DOHH2 (cell line): ENCODE data around the gene HACD3.

Source experiments
- H3F3A ChIP-seq: fragments of 200-600 bp; sonication (generic), shearing (Covaris generic); 2 replicates; pipeline ENCODE4 v1.6.0; 2016; ENCODE audit warnings: antibody characterized with exemption, mild to moderate bottlenecking; ENCODE audit not compliant: control insufficient read depth, insufficient read depth
- H3K27ac ChIP-seq: fragments of 200-600 bp; sonication (generic); 2 replicates; pipeline ENCODE4 v1.5.1; 2014; ENCODE audit warnings: low read depth, mild to moderate bottlenecking, low read length, moderate library complexity
- H3K27me3 ChIP-seq: fragments of 200-600 bp; sonication (generic); 2 replicates; pipeline ENCODE4 v1.6.1; 2014; ENCODE audit warnings: mild to moderate bottlenecking, low read length, mixed read lengths; ENCODE audit not compliant: control insufficient read depth
- H3K36me3 ChIP-seq: fragments of 200-600 bp; sonication (generic); 2 replicates; pipeline ENCODE4 v1.6.1; 2014; ENCODE audit warnings: mild to moderate bottlenecking, low read length, moderate library complexity, mixed read lengths; ENCODE audit not compliant: control insufficient read depth
- H3K4me1 ChIP-seq: fragments of 200-600 bp; sonication (generic); 2 replicates; pipeline ENCODE4 v1.6.1; 2014; ENCODE audit warnings: mild to moderate bottlenecking, low read length, mixed read lengths; ENCODE audit not compliant: control insufficient read depth
- H3K4me2 ChIP-seq: fragments of 200-600 bp; sonication (generic); 2 replicates; pipeline ENCODE4 v1.6.0; 2014; ENCODE audit warnings: mild to moderate bottlenecking, low read length, moderate library complexity
- H3K4me3 ChIP-seq: fragments of 200-600 bp; sonication (generic); 2 replicates; pipeline ENCODE4 v1.5.1; 2014; ENCODE audit warnings: mild to moderate bottlenecking, low read length, mixed read lengths
- H3K79me2 ChIP-seq: fragments of 200-600 bp; sonication (generic); 2 replicates; pipeline ENCODE4 v1.6.1; 2014; ENCODE audit warnings: mild to moderate bottlenecking, low read length, mixed read lengths; ENCODE audit not compliant: control insufficient read depth
- H3K9me2 ChIP-seq: fragments of 200-600 bp; sonication (generic); replicated peaks from 2 replicates; pipeline ENCODE4 v1.6.1; 2014; ENCODE audit warnings: mild to moderate bottlenecking, low read length, mixed read lengths; ENCODE audit not compliant: control insufficient read depth
- H3K9me3 ChIP-seq: fragments of 200-600 bp; sonication (generic); 2 replicates; pipeline ENCODE4 v1.6.1; 2014; ENCODE audit warnings: antibody characterized with exemption, low read length, mixed read lengths; ENCODE audit not compliant: control insufficient read depth, insufficient read depth
- H4K20me1 ChIP-seq: fragments of 200-600 bp; sonication (generic); 2 replicates; pipeline ENCODE4 v1.6.0; 2014; ENCODE audit warnings: low read depth, mild to moderate bottlenecking, antibody characterized with exemption, low read length, moderate library complexity; ENCODE audit not compliant: control insufficient read depth, insufficient read depth
- EZH2phosphoT487 ChIP-seq: fragments of 200-600 bp; sonication (generic); IDR thresholded peaks from 2 replicates; pipeline ENCODE4 v1.6.1; 2017; ENCODE audit warnings: borderline replicate concordance, mild to moderate bottlenecking, antibody characterized with exemption, low read length, moderate library complexity, mixed read lengths
- TF ChIP-seq, protein P1 (sequence below): fragments of 200-600 bp; sonication (generic); IDR thresholded peaks from one replicate; pipeline ENCODE4 v1.5.1; 2014; ENCODE audit warnings: antibody characterized with exemption, mild to moderate bottlenecking, low read depth, low read length; ENCODE audit not compliant: poor library complexity, severe bottlenecking

HACD3 gene, protein sequence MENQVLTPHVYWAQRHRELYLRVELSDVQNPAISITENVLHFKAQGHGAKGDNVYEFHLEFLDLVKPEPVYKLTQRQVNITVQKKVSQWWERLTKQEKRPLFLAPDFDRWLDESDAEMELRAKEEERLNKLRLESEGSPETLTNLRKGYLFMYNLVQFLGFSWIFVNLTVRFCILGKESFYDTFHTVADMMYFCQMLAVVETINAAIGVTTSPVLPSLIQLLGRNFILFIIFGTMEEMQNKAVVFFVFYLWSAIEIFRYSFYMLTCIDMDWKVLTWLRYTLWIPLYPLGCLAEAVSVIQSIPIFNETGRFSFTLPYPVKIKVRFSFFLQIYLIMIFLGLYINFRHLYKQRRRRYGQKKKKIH

DNA sequence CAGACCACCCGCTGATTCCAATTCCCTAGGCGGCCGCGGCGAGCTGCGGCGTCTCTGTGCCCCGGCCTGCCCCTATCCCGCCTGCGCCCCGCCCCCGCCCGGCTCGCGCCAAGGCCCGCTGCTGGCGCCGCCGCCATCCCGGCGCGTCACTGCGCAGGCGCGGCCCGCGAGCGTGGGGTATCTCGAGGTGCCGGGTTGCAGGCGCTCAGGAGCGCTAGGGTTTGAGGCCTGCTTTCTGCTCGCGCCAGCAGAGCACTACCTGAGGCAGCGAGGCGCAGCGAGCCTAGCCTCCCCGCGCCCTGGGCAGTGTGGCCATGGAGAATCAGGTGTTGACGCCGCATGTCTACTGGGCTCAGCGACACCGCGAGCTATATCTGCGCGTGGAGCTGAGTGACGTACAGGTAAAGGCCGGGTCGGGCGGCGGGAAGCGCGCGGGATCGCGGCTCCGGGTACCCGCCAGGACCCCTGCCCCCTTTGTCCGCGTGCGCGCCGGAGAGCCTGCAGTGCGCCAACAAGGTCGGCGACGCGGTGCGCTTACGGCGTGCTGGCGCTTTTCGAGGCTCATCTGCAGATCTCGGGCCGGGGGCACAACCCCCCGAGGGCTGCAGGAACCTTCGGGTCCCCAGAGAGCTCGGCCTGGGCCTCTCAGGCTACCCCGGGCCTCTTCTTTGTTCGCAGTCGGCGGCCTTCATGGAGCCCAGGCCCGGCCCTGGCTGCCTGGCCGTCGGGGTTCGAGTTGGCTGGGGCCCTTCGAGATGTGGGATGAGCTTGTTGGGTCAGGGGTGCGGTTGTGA lies at the start of gene HACD3:
TSS of gene HACD3 (plus strand) at position 146 of the 794 bp plus-strand sequence. CDS start at position 315, 169 bp downstream.
- Histone ChIP-seq H4K20me1 (peaks cover 7% of the 10 kb centered on the region; the same call in 1 of the 2 replicates), H3K27me3 (no peaks in the 10 kb centered on the region), H3K4me1 (peaks cover 29% of the 10 kb centered on the region), H3K27ac (peak within 1 kb of the TSS; percentile 36), H3K36me3 (peaks cover 14% of the 10 kb centered on the region), H3K9me3 (no peaks in the 10 kb centered on the region), H3K79me2 (peaks cover 57% of the 10 kb centered on the region), H3K9me2 (no peaks in the 10 kb centered on the region), H3F3A (no peaks in the 10 kb centered on the region), H3K4me2 (peak within 1 kb of the TSS; percentile 96), H3K4me3 (peak within 1 kb of the TSS; percentile 82)
- TF ChIP-seq, protein P1, sequence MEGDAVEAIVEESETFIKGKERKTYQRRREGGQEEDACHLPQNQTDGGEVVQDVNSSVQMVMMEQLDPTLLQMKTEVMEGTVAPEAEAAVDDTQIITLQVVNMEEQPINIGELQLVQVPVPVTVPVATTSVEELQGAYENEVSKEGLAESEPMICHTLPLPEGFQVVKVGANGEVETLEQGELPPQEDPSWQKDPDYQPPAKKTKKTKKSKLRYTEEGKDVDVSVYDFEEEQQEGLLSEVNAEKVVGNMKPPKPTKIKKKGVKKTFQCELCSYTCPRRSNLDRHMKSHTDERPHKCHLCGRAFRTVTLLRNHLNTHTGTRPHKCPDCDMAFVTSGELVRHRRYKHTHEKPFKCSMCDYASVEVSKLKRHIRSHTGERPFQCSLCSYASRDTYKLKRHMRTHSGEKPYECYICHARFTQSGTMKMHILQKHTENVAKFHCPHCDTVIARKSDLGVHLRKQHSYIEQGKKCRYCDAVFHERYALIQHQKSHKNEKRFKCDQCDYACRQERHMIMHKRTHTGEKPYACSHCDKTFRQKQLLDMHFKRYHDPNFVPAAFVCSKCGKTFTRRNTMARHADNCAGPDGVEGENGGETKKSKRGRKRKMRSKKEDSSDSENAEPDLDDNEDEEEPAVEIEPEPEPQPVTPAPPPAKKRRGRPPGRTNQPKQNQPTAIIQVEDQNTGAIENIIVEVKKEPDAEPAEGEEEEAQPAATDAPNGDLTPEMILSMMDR: no peak
- no peak for TF ChIP-seq EZH2phosphoT487

GRCh38 chr15:65484876-65485275 lies 45.4 kb upstream of the HACD3 start:
- H3K9me3 ChIP-seq: no peaks in the 10 kb centered on the region
- H3K4me1 ChIP-seq: peaks cover 10% of the 10 kb centered on the region
- peaks cover 4% of the 10 kb centered on the region for H3K79me2 ChIP-seq
- no peak overlapping the region for H3K4me3 ChIP-seq
- H3K9me2 ChIP-seq: no peaks in the 10 kb centered on the region
- H4K20me1 ChIP-seq: no peaks in the 10 kb centered on the region
- TF ChIP-seq EZH2phosphoT487: no peak
- TF ChIP-seq, protein P1: no peak
- peaks cover 62% of the 10 kb centered on the region for H3K36me3 ChIP-seq
- H3K27me3 ChIP-seq: no peaks in the 10 kb centered on the region
- H3F3A ChIP-seq: 0 out of 2 replicates have a peak, but pooled peaks cover 8% of the 10 kb centered on the region
- no peak overlapping the region for H3K4me2 ChIP-seq
- H3K27ac ChIP-seq: no peak overlapping the region

DNA sequence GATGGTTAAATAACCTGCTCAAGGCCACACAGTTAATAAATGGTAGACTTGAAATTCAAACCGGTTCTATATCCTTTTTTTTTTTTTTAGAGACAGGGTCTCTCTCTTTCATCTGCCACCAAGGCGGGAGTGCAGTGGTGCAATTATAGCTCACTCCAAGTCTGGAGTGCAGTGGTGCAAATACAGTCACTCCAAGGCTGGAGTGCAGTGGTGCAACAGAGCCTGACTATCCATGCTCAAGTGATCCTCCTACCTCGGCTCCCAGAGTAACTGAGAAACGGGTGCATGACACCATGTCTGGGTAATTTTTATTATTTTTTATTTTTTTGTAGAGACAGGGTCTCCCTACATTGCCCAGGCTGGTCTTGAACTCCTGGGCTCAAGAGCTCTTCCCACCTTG lies 36.2 kb upstream of the HACD3 start:
- no peaks in the 10 kb centered on the region for H3K27me3 ChIP-seq
- no peaks in the 10 kb centered on the region for H3K4me1 ChIP-seq
- TF ChIP-seq, protein P1: no peak
- no peak for TF ChIP-seq EZH2phosphoT487
- no peaks in the 10 kb centered on the region for H4K20me1 ChIP-seq
- H3K4me3 ChIP-seq: no peak overlapping the region
- no peak overlapping the region for H3K4me2 ChIP-seq
- H3F3A ChIP-seq: 0 out of 2 replicates have a peak, but pooled peaks cover 3% of the 10 kb centered on the region
- H3K9me2 ChIP-seq: no peaks in the 10 kb centered on the region
- no peaks in the 10 kb centered on the region for H3K9me3 ChIP-seq
- peaks cover 64% of the 10 kb centered on the region for H3K36me3 ChIP-seq
- H3K79me2 ChIP-seq: peaks cover 21% of the 10 kb centered on the region
- no peak overlapping the region for H3K27ac ChIP-seq
